ENCODE results near the gene HSF5. TPM values are rescaled to one million over a fixed set of nuclear protein-coding genes. Genes with fewer than 3 reads are reported as not detected.

HSF5 gene
- total and polyA plus RNA-seq, 2 of the 13 experiments (the other 11 are each of a cell fraction or from before 2014, with no cell fraction given) = not detected

GRCh38 chr17:58381124-58382035, 106.8 kb downstream of the HSF5 start (continued):
- peak; percentile 95 for TF ChIP-seq FOXP4 (CRISPR knock-in tag; IDR thresholded peaks at IDR 0.05)
- peak; percentile 69 for TF ChIP-seq ZBTB38 (CRISPR knock-in tag; IDR thresholded peaks at IDR 0.05)
- TF ChIP-seq CREBL2 (CRISPR knock-in tag; IDR thresholded peaks at IDR 0.05; ENCODE audit: borderline replicate concordance) = no peak
- peak; percentile 85 for TF ChIP-seq HMG20B (CRISPR knock-in tag; conservative IDR thresholded peaks at IDR 0.05)
- TF ChIP-seq HINFP (CRISPR knock-in tag; IDR thresholded peaks at IDR 0.05; ENCODE audit: low read depth) = peak; percentile 64; the same call in 1 of the 2 replicates
- TF ChIP-seq ZNF691 (CRISPR knock-in tag; IDR thresholded peaks at IDR 0.05; ENCODE audit: borderline replicate concordance, low read depth) = peak; percentile 69; the same call in 1 of the 2 replicates
- no peak for TF ChIP-seq POLR2AphosphoS2 (IDR thresholded peaks at IDR 0.05; ENCODE audit: low read depth, low read length)
- 0 out of 2 replicates have a peak, but pooled peaks have one; percentile 57 for TF ChIP-seq TIGD3 (CRISPR knock-in tag; IDR thresholded peaks at IDR 0.05; ENCODE audit: borderline replicate concordance)
- no peak for TF ChIP-seq RFX3 (CRISPR knock-in tag; IDR thresholded peaks at IDR 0.05)
- peak; percentile 63; the same call in 1 of the 2 replicates for TF ChIP-seq ZNF275 (CRISPR knock-in tag; IDR thresholded peaks at IDR 0.05; ENCODE audit: borderline replicate concordance)
- no peak for TF ChIP-seq ZNF550 (CRISPR knock-in tag; IDR thresholded peaks at IDR 0.05; ENCODE audit: borderline replicate concordance)
- peak; percentile 72 for TF ChIP-seq ELF1 (CRISPR knock-in tag; IDR thresholded peaks at IDR 0.05)
- TF ChIP-seq ZNF253 (CRISPR knock-in tag; IDR thresholded peaks at IDR 0.05; ENCODE audit: borderline replicate concordance) = no peak
- TF ChIP-seq ZKSCAN8 (CRISPR knock-in tag; IDR thresholded peaks at IDR 0.05; ENCODE audit: borderline replicate concordance) = peak; percentile 89
- TF ChIP-seq SRY (CRISPR knock-in tag; IDR thresholded peaks at IDR 0.05) = no peak; the same call in none of the 2 replicates
- TF ChIP-seq ATF2 (CRISPR knock-in tag; IDR thresholded peaks at IDR 0.05) = peak; percentile 91
- peak; percentile 70 for TF ChIP-seq RCOR2 (CRISPR knock-in tag; IDR thresholded peaks at IDR 0.05)

Measured in HepG2 (cell line).